HUES64 (cell line): Measurements from ENCODE around the gene A2M.

Source experiments
- H3K27ac ChIP-seq: 2 replicates; pipeline ENCODE4 v1.7.0; 2013; ENCODE audit warnings: low read depth, low read length, inconsistent platforms
- H3K27me3 ChIP-seq: 2 replicates; pipeline ENCODE4 v1.6.1; 2013; ENCODE audit warnings: mild to moderate bottlenecking, low read length; ENCODE audit not compliant: insufficient read depth
- H3K36me3 ChIP-seq: 2 replicates; pipeline ENCODE4 v1.6.1; 2013; ENCODE audit warnings: mild to moderate bottlenecking, low read length; ENCODE audit not compliant: insufficient read depth
- H3K4me1 ChIP-seq: 2 replicates; pipeline ENCODE4 v1.6.1; 2013; ENCODE audit warnings: mild to moderate bottlenecking, low read length, moderate library complexity; ENCODE audit not compliant: insufficient read depth
- H3K4me3 ChIP-seq: 2 replicates; pipeline ENCODE4 v1.5.1; 2013; ENCODE audit warnings: mild to moderate bottlenecking, low read length, moderate library complexity
- H3K9ac ChIP-seq: 2 replicates; pipeline ENCODE4 v1.6.1; 2013; ENCODE audit warnings: mild to moderate bottlenecking, low read depth, low read length
- H3K9me3 ChIP-seq: 2 replicates; pipeline ENCODE4 v1.6.1; 2013; ENCODE audit warnings: low read depth, low read length; ENCODE audit not compliant: insufficient read depth
- WGBS: fragments of 150-250, 120-280 bp; methylation state at CpG from one replicate; pipeline ENCODE4 v1.1.7; 2013; ENCODE audit warnings: missing lambda C conversion rate; 5-methylcytosine and 5-hydroxymethylcytosine counted together

Gene A2M

GRCh38 chr12:9107542-9107873 is 8.2 kb downstream of the A2M start:
- Histone ChIP-seq H3K36me3 (no peaks in the 10 kb centered on the region), H3K4me1 (no peaks in the 10 kb centered on the region), H3K4me3 (no peak overlapping the region), H3K9me3 (no peaks in the 10 kb centered on the region), H3K9ac (no peak overlapping the region), H3K27me3 (no peaks in the 10 kb centered on the region), H3K27ac (no peak overlapping the region)
- 94% methylated on average over 3 of the region's 3 CpGs for WGBS

- H3K9me3 ChIP-seq = no peaks in the 10 kb centered on the region
- no peak overlapping the region for H3K4me3 ChIP-seq
- no peaks in the 10 kb centered on the region for H3K4me1 ChIP-seq
- no peak overlapping the region for H3K9ac ChIP-seq
- no peaks in the 10 kb centered on the region for H3K36me3 ChIP-seq
- no peak overlapping the region for H3K27ac ChIP-seq
- H3K27me3 ChIP-seq = no peaks in the 10 kb centered on the region
- 97% methylated on average over 8 of the region's 11 CpGs for WGBS
Measured at GRCh38 chr12:9106610-9107541, 8.8 kb downstream of the A2M start.

- H3K9ac ChIP-seq = no peak overlapping the region
- no peak overlapping the region for H3K27ac ChIP-seq
- no peaks in the 10 kb centered on the region for H3K9me3 ChIP-seq
- no peaks in the 10 kb centered on the region for H3K27me3 ChIP-seq
- no CpG with 5 or more reads among the region's 1 CpG for WGBS
- H3K4me3 ChIP-seq = no peak overlapping the region
- H3K36me3 ChIP-seq = no peaks in the 10 kb centered on the region
- no peaks in the 10 kb centered on the region for H3K4me1 ChIP-seq
Measured at GRCh38 chr12:9106067-9106466, 9.7 kb downstream of the A2M start.

- H3K36me3 ChIP-seq = no peaks in the 10 kb centered on the region
- no peaks in the 10 kb centered on the region for H3K4me1 ChIP-seq
- H3K9me3 ChIP-seq = no peaks in the 10 kb centered on the region
- no peak overlapping the region for H3K27ac ChIP-seq
- no peak overlapping the region for H3K4me3 ChIP-seq
- H3K9ac ChIP-seq = no peak overlapping the region
- no peaks in the 10 kb centered on the region for H3K27me3 ChIP-seq
Measured at GRCh38 chr12:9104767-9105423, 10.8 kb downstream of the A2M start.

GRCh38 chr12:9104087-9104486 is 11.6 kb downstream of the A2M start:
- Histone ChIP-seq H3K9me3 (no peaks in the 10 kb centered on the region), H3K4me1 (no peaks in the 10 kb centered on the region), H3K27me3 (no peaks in the 10 kb centered on the region), H3K27ac (no peak overlapping the region), H3K4me3 (no peak overlapping the region), H3K9ac (no peak overlapping the region), H3K36me3 (no peaks in the 10 kb centered on the region)
- 43% methylated on average over 2 of the region's 4 CpGs for WGBS

- 91% methylated on average over 4 of the region's 4 CpGs for WGBS
Measured at GRCh38 chr12:9103050-9103849, 12.5 kb downstream of the A2M start.

GRCh38 chr12:9101018-9101687 is 14.6 kb downstream of the A2M start:
- H3K9me3 ChIP-seq = no peaks in the 10 kb centered on the region
- H3K9ac ChIP-seq = no peak overlapping the region
- no peaks in the 10 kb centered on the region for H3K4me1 ChIP-seq
- 72% methylated on average over 6 of the region's 8 CpGs for whole genome bisulfite sequencing
- H3K27me3 ChIP-seq = no peaks in the 10 kb centered on the region
- H3K36me3 ChIP-seq = no peaks in the 10 kb centered on the region
- H3K27ac ChIP-seq = no peak overlapping the region
- no peak overlapping the region for H3K4me3 ChIP-seq

More at GRCh38 chr12:9103050-9103849, 12.5 kb downstream of the A2M start:
- no peaks in the 10 kb centered on the region for H3K36me3 ChIP-seq
- H3K27me3 ChIP-seq = no peaks in the 10 kb centered on the region
- H3K9me3 ChIP-seq = no peaks in the 10 kb centered on the region
- H3K4me1 ChIP-seq = no peaks in the 10 kb centered on the region
- H3K4me3 ChIP-seq = no peak overlapping the region
- no peak overlapping the region for H3K27ac ChIP-seq
- H3K9ac ChIP-seq = no peak overlapping the region

- H3K4me3 ChIP-seq = no peak overlapping the region
- H3K36me3 ChIP-seq = no peaks in the 10 kb centered on the region
- WGBS = no CpG with 5 or more reads among the region's 2 CpGs
- no peaks in the 10 kb centered on the region for H3K27me3 ChIP-seq
- no peaks in the 10 kb centered on the region for H3K4me1 ChIP-seq
- no peak overlapping the region for H3K9ac ChIP-seq
- H3K27ac ChIP-seq = no peak overlapping the region
- no peaks in the 10 kb centered on the region for H3K9me3 ChIP-seq
Measured at GRCh38 chr12:9099552-9100190, 16.0 kb downstream of the A2M start.

GRCh38 chr12:9098463-9099026 is 17.2 kb downstream of the A2M start:
- H3K4me1 ChIP-seq = no peaks in the 10 kb centered on the region

GRCh38 chr12:9098115-9098452 is 17.6 kb downstream of the A2M start:
- H3K9me3 ChIP-seq = no peaks in the 10 kb centered on the region
- no peak overlapping the region for H3K4me3 ChIP-seq
- no peaks in the 10 kb centered on the region for H3K27me3 ChIP-seq
- no peaks in the 10 kb centered on the region for H3K4me1 ChIP-seq
- H3K27ac ChIP-seq = no peak overlapping the region
- whole genome bisulfite sequencing = 99% methylated on average over 4 of the region's 6 CpGs
- no peaks in the 10 kb centered on the region for H3K36me3 ChIP-seq
- H3K9ac ChIP-seq = no peak overlapping the region

More at GRCh38 chr12:9098463-9099026, 17.2 kb downstream of the A2M start:
- Histone ChIP-seq H3K36me3 (no peaks in the 10 kb centered on the region), H3K4me3 (no peak overlapping the region), H3K9me3 (no peaks in the 10 kb centered on the region), H3K27me3 (no peaks in the 10 kb centered on the region), H3K9ac (no peak overlapping the region), H3K27ac (no peak overlapping the region)
- 96% methylated on average over 14 of the region's 14 CpGs for WGBS
